Common myeloid progenitor, CD34-positive (primary cell): Measurements from ENCODE around the gene IGFBP5.

Experiments
- CTCF ChIA-PET: fragments of 350-600 bp; sonication (Branson Sonifier 250); formaldehyde crosslinking; loops from one replicate; lab custom pipeline; 2021; ENCODE audit warnings: antibody characterized with exemption; lab: Charles Lee
- POLR2A ChIA-PET: fragments of 350-600 bp; sonication (Branson Sonifier 250); formaldehyde crosslinking; loops from one replicate; lab custom pipeline; 2021; ENCODE audit warnings: antibody characterized with exemption; lab: Charles Lee
- DNase-seq, 3 donors: peaks; one replicate each; pipeline versions ENCODE4 v3.0.0 to v3.0.0-alpha.2; 2013
- H3K27ac ChIP-seq, 2 experiments: 1 replicate in 1 of 2; 2 replicates in 1 of 2; pipeline ENCODE4 v1.7.0; 2013; ENCODE audit warnings: inconsistent platforms in 2 of 2, low read length in 2 of 2, mild to moderate bottlenecking in 2 of 2, low read depth in 1 of 2, moderate library complexity in 1 of 2; ENCODE audit not compliant: severe bottlenecking in 2 of 2, insufficient read depth in 1 of 2, poor library complexity in 1 of 2
- H3K27me3 ChIP-seq, 5 experiments: replicated peaks in 2 of 5; 1 replicate in 3 of 5; 2 replicates in 2 of 5; pipeline versions ENCODE4 v1.6.1 to v1.7.0; 2013; ENCODE audit warnings: low read length in 4 of 5, mild to moderate bottlenecking in 2 of 5, moderate library complexity in 2 of 5, inconsistent platforms in 1 of 5; ENCODE audit not compliant: insufficient read depth in 5 of 5, control insufficient read depth in 4 of 5
- H3K36me3 ChIP-seq, 4 experiments: 1 replicate in 2 of 4; 2 replicates in 2 of 4; pipeline versions ENCODE4 v1.6.1 to v1.7.0; 2013; ENCODE audit warnings: low read length in 3 of 4, control low read depth in 1 of 4, mild to moderate bottlenecking in 1 of 4; ENCODE audit not compliant: control insufficient read depth in 4 of 4, insufficient read depth in 4 of 4
- H3K4me1 ChIP-seq, 4 experiments: 1 replicate in 3 of 4; 2 replicates in 1 of 4; pipeline versions ENCODE4 v1.6.1 to v1.7.1; 2013; ENCODE audit warnings: low read length in 3 of 4, mild to moderate bottlenecking in 3 of 4, control low read depth in 1 of 4, inconsistent platforms in 1 of 4, moderate library complexity in 1 of 4; ENCODE audit not compliant: control insufficient read depth in 4 of 4, insufficient read depth in 4 of 4; ENCODE audit errors: control extremely low read depth in 1 of 4
- H3K4me3 ChIP-seq, 7 experiments: 1 replicate in 4 of 7; 2 replicates in 3 of 7; pipeline versions ENCODE4 v1.5.1 to v1.7.0; 2013; ENCODE audit warnings: mild to moderate bottlenecking in 7 of 7, low read length in 6 of 7, moderate library complexity in 6 of 7, inconsistent platforms in 2 of 7, low read depth in 2 of 7, control low read depth in 1 of 7; ENCODE audit not compliant: insufficient read depth in 4 of 7, control insufficient read depth in 1 of 7; ENCODE audit errors: extremely low read depth in 1 of 7
- H3K9me3 ChIP-seq, 5 experiments: 1 replicate in 4 of 5; 2 replicates in 1 of 5; pipeline versions ENCODE4 v1.6.1 to v1.7.1; 2013; ENCODE audit warnings: low read length in 4 of 5, mild to moderate bottlenecking in 2 of 5, inconsistent platforms in 1 of 5, low read depth in 1 of 5, moderate library complexity in 1 of 5; ENCODE audit not compliant: control insufficient read depth in 4 of 5, insufficient read depth in 2 of 5; ENCODE audit errors: control extremely low read depth in 1 of 5
- WGBS: methylation state at CpG from one replicate; pipeline ENCODE4 v1.1.5; 2013; ENCODE audit not compliant: insufficient coverage; 5-methylcytosine and 5-hydroxymethylcytosine counted together

IGFBP5 gene

GRCh38 chr2:216644842-216645635 is 50.3 kb downstream of the IGFBP5 start:
- no peak overlapping the region for H3K27ac ChIP-seq
- H3K36me3 ChIP-seq: no peaks in the 10 kb centered on the region
- 83% methylated on average over 3 of the region's 4 CpGs for whole genome bisulfite sequencing
- H3K4me1 ChIP-seq: no peaks in the 10 kb centered on the region
- H3K4me3 ChIP-seq: no peak overlapping the region
- no peaks in the 10 kb centered on the region for H3K9me3 ChIP-seq
- no peak for DNase-seq
- peaks cover 0 to 11% (median 2%) of the 10 kb centered on the region in 5 experiments for H3K27me3 ChIP-seq
- ChIA-PET POLR2A (no interaction called here), CTCF (interaction anchor here (0.7 to 1.9 kb wide), 6 partner anchors 14 to 128 kb away, joined by 3 to 6 read pairs (median 4); no protein-coding TSS in a partner anchor)

- Histone ChIP-seq H3K4me1 (no peaks in the 10 kb centered on the region), H3K9me3 (no peaks in the 10 kb centered on the region), H3K36me3 (no peaks in the 10 kb centered on the region), H3K27ac (no peak overlapping the region), H3K4me3 (no peak overlapping the region), H3K27me3 (peaks cover 0 to 17% (median 2%) of the 10 kb centered on the region in 5 experiments)
- no peak for DNase-seq
- CTCF ChIA-PET: interaction anchor here (0.7 to 1.9 kb wide), 6 partner anchors 13 to 127 kb away, joined by 3 to 6 read pairs (median 4); no protein-coding TSS in a partner anchor
- WGBS: 83% methylated on average over 2 of the region's 5 CpGs
- POLR2A ChIA-PET: no interaction called here
Measured at GRCh38 chr2:216643986-216644659, 51.2 kb downstream of the IGFBP5 start.

GRCh38 chr2:216637472-216637871 is 57.9 kb downstream of the IGFBP5 start:
- POLR2A ChIA-PET: no interaction called here
- H3K4me3 ChIP-seq: no peak overlapping the region
- no peak for DNase-seq
- H3K36me3 ChIP-seq: no peaks in the 10 kb centered on the region
- CTCF ChIA-PET: interaction anchor here (1.6 kb wide), 1 partner anchor 16 kb away, joined by 5 read pairs; no protein-coding TSS in a partner anchor
- H3K27ac ChIP-seq: no peak overlapping the region
- H3K9me3 ChIP-seq: no peaks in the 10 kb centered on the region
- peaks cover 0 to 69% (median 30%) of the 10 kb centered on the region in 5 experiments for H3K27me3 ChIP-seq
- peaks cover 0 to 35% (median 30%) of the 10 kb centered on the region in 4 experiments for H3K4me1 ChIP-seq
- 65% methylated on average over 2 of the region's 3 CpGs for WGBS

- H3K36me3 ChIP-seq: no peaks in the 10 kb centered on the region
- H3K4me1 ChIP-seq: peaks cover 0 to 35% (median 30%) of the 10 kb centered on the region in 4 experiments
- no peak overlapping the region for H3K4me3 ChIP-seq
- no peaks in the 10 kb centered on the region for H3K9me3 ChIP-seq
- 35% methylated on average over 18 of the region's 29 CpGs for WGBS
- ChIA-PET CTCF (interaction anchor here (1.1 to 1.6 kb wide), 2 partner anchors 17 to 51 kb away, joined by 3 to 5 read pairs; no protein-coding TSS in a partner anchor), POLR2A (no interaction called here)
- H3K27me3 ChIP-seq: peaks cover 0 to 76% (median 34%) of the 10 kb centered on the region in 5 experiments
- no peak overlapping the region for H3K27ac ChIP-seq
- DNase-seq: peak in 2 of 3 donors; percentile 26 to 37
Measured at GRCh38 chr2:216636551-216637450, 58.5 kb downstream of the IGFBP5 start.

GRCh38 chr2:216635701-216636550 is 59.4 kb downstream of the IGFBP5 start:
- POLR2A ChIA-PET: no interaction called here
- no peak overlapping the region for H3K4me3 ChIP-seq
- 65% methylated on average over 10 of the region's 18 CpGs for WGBS

GRCh38 chr2:216635171-216635570 is 60.2 kb downstream of the IGFBP5 start:
- peak in 2 of 3 donors; percentile 24 to 40 for DNase-seq
- CTCF ChIA-PET: interaction anchor here (0.7 to 1.0 kb wide), 2 partner anchors 116 to 401 kb away, joined by 3 read pairs; no protein-coding TSS in a partner anchor
- H3K9me3 ChIP-seq: no peaks in the 10 kb centered on the region
- H3K27ac ChIP-seq: no peak overlapping the region
- H3K36me3 ChIP-seq: no peaks in the 10 kb centered on the region
- H3K27me3 ChIP-seq: peaks cover 0 to 76% (median 36%) of the 10 kb centered on the region in 5 experiments
- WGBS: 0% methylated on average over 2 of the region's 7 CpGs
- H3K4me1 ChIP-seq: peaks cover 0 to 35% (median 30%) of the 10 kb centered on the region in 4 experiments
- peak overlapping the region in 2 of 7 experiments; percentile 36 to 72 for H3K4me3 ChIP-seq
- POLR2A ChIA-PET: interaction anchor here (0.6 to 0.7 kb wide), 2 partner anchors 14 to 1163 kb away, joined by 4 read pairs; no protein-coding TSS in a partner anchor

More at GRCh38 chr2:216635701-216636550, 59.4 kb downstream of the IGFBP5 start:
- Histone ChIP-seq H3K36me3 (no peaks in the 10 kb centered on the region), H3K4me1 (peaks cover 0 to 35% (median 30%) of the 10 kb centered on the region in 4 experiments), H3K27me3 (peaks cover 0 to 82% (median 36%) of the 10 kb centered on the region in 5 experiments), H3K27ac (no peak overlapping the region), H3K9me3 (no peaks in the 10 kb centered on the region)
- DNase-seq: no peak
- CTCF ChIA-PET: interaction anchor here (1.0 to 1.1 kb wide), 2 partner anchors 51 to 117 kb away, joined by 3 read pairs; no protein-coding TSS in a partner anchor
